Measurements from ENCODE around the gene CACNG3.

- TF ChIP-seq CTCF (IDR thresholded peaks at IDR 0.05) (no peak), POLR2A (IDR thresholded peaks at IDR 0.05) (no peak)
These were observed 152.9 kb downstream of the CACNG3 start for GRCh38 chr16:24409045-24409444.
